LHCN-M2 (cell line): ENCODE results near the gene MYMX. TPM values are rescaled to one million over a fixed set of nuclear protein-coding genes. Genes with fewer than 3 reads are reported as not detected.

ENCODE experiments used
- DNase-seq: peaks from one replicate; pipeline ENCODE4 v3.0.0-alpha.2; 2012; ENCODE audit warnings: low read depth
- total RNA-seq: library from RNA; depleted of rRNA; stranded (reverse); fragments of >200 nt; gene quantifications from 2 replicates; pipeline ENCODE4 v1.2.3, GENCODE V29; 2014; rRNA removed

MYMX gene
- total RNA-seq, 1 experiment from 2014 or later = 38.0 TPM

DNA sequence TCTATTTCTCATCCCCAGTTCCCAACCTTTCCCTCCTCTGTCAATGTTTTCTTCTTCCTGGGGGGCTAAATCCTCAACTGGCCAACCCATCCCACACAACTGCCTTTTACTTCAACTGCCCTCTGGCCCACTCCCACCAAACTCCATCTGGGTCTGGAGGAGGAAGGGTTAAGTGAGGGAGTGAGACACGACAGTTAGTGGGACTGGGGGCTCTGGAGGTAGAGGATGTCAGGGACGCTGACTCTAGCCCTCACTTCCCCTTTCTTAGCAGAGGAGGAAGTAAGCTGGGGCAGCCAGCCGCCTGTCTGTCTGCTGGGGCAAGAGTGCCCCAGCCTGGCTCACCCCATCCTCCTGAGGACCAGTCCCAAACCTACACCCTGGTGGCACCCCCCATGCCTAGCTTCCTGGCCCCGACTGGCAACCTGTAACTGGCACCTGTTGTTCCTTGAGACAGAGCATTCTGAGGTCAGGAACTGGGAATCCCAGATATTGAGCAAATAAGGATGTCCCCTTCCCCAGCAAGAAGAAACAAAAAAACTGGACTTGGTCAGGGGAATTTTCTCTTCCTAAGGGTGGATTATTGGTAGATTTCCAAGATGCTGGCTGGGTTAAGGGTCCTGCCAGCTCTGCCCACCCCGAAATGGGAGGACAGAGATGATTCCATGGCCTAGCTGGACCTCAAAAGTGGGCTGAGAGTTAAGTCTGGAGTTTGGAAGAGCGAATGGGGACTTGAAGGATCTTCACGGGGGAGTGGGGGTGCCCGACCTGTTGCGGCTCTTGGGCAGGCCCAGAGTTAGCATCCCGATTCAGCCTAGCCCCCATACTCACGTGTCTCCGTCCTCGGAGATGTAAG lies 47.7 kb downstream of the MYMX start:
- no peak for DNase-seq

DNA sequence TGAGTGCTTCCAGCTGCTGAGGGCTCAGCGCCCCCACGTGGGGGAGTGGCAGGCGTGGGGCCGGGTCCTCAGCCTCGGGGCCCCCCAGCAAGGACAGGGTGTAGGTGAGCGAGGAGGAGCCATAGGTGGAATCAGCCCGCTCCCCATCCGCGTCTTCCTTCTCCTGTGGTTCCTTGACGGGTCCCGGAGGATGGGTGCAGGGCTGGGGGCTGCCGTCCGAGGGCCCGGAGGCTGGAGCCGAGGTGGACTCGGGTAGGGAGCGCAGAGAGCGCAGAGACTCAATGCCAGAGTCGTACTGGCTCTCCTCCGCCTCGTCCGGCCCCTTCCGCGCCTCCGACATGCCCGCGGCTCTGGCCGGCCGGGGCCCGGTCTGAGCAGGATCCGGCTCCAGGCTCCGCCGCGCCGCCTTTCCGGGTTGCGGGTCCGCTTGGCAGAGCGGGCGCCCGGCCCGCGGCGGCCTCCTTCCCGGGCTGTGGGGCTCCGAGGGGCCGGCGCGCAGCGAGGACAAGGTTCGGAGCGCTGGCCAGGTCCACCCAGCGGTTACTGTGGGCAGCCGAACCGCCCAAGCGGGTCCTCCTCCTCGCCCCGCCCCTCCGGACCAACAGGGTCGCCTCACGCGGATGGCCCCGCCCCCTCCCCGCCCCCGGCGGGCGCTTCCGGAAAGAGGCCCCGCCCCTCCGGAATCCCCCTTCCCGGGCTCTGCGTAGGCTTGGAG lies 48.4 kb downstream of the MYMX start, which contains the start of gene NFKBIE:
TSS of gene NFKBIE (minus strand) at position 545 of the 715 bp plus-strand sequence. CDS start at position 340, 205 bp downstream.
- peak; percentile 84 for DNase-seq

DNA sequence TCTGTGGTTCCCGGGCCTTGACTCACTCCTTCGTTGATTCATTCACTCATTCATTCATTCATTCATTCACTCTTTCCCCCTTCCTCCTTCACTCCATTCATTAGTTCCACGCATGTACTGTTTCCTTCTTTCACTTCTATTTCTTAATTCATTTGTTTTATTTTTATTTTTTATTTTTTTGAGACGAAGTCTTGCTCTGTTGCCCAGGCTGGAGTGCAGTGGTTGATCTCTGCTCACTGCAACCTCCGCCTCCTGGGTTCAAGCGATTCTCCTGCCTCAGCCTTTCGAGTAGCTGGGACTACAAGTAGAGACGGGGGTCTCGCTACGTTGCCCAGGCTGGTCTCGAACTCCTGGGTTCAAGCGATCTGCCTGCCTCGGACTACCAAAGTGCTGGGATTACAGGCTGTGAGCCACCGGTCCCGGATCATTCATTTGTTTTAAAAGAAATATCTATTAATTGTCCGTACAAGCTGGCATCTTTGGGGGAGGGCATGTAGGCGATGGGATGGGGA lies 49.1 kb downstream of the MYMX start:
- DNase-seq = no peak

DNA sequence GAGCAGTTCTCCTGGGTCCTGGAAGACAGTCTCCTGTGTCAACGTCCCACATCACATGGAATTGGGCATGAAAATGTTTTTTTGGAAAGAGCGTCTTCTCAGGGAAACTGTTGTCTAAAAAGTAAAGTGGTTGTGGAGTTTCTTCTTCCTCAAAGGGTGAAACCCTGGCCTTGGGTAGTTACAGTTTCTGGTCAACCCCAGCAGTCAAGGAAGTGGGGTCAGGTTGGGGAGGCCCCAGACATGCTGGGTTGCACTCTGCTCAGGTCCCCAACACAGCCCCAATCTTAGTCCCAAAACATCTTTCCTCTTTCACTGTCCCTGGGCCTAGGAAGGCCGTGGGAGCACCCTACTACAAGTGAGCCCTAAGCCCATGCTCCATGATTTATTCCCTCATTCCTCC lies 49.6 kb downstream of the MYMX start:
- no peak for DNase-seq

- no peak for DNase-seq
These were observed 50.5 kb downstream of the MYMX start for GRCh38 chr6:44267252-44267651.

Other genes with a start within 250 kb of the MYMX start
- 72.9 and 73.9 TPM in 2 replicates for gene MRPL14, start 89.5 kb upstream of the MYMX start, total RNA-seq
- gene TMEM63B, start 89.4 kb upstream of the MYMX start, total RNA-seq = 38.2 and 39.0 TPM in 2 replicates
- gene CAPN11, start 58.1 kb upstream of the MYMX start, total RNA-seq = 0.06 TPM in 1 of 2 replicates, not detected in the other
- 58.5 and 77.7 TPM in 2 replicates for gene SLC29A1, start 6.7 kb downstream of the MYMX start, total RNA-seq
- 1,077 and 1,155 TPM in 2 replicates for gene HSP90AB1, start 30.2 kb downstream of the MYMX start, total RNA-seq
- 111 and 117 TPM in 2 replicates for gene SLC35B2, start 40.6 kb downstream of the MYMX start, total RNA-seq
- 8.6 and 11.5 TPM in 2 replicates for gene NFKBIE, start 48.6 kb downstream of the MYMX start, total RNA-seq
- gene TMEM151B, start 53.5 kb downstream of the MYMX start, total RNA-seq = not detected in 2 replicates
- 17.1 and 23.1 TPM in 2 replicates for gene AARS2, start 96.4 kb downstream of the MYMX start, total RNA-seq
- gene SPATS1, start 125.7 kb downstream of the MYMX start, total RNA-seq = not detected in 2 replicates
- 31.4 and 35.0 TPM in 2 replicates for gene CDC5L, start 170.8 kb downstream of the MYMX start, total RNA-seq